Measurements from ENCODE around the gene NFKB1. TPM values are rescaled to one million over a fixed set of nuclear protein-coding genes. Genes with fewer than 3 reads are reported as not detected.

Gene NFKB1
- total and polyA plus RNA-seq, 2 donors (not counting 1 experiment from before 2014, with no cell fraction given) = 32.0 to 88.1 TPM

GRCh38 chr4:102627831-102628523, 126.8 kb downstream of the NFKB1 start:
- Histone ChIP-seq H3K27ac (ENCODE audit: low read length in 2 of 2) (no peak overlapping the region), H4K20me1 (ENCODE audit: control insufficient read depth, insufficient read depth, low read length, poor library complexity, severe bottlenecking) (no peaks in the 10 kb centered on the region), H3K36me3 (replicated peaks in 1 of 2; ENCODE audit: control extremely low read depth in 1 of 2, control insufficient read depth in 1 of 2, extremely low read depth in 1 of 2, insufficient read depth in 2 of 2, low read length in 1 of 2) (peaks cover 0 to 13% of the 10 kb centered on the region in 2 experiments), H2AFZ (ENCODE audit: insufficient read depth, low read depth, low read length, poor library complexity, severe bottlenecking) (no peak overlapping the region), H3K4me1 (ENCODE audit: control insufficient read depth in 2 of 2, insufficient read depth in 2 of 2, low read length in 2 of 2) (peaks cover 3 to 9% of the 10 kb centered on the region in 2 donors), H3K4me2 (replicated peaks; ENCODE audit: low read depth, low read length, poor library complexity, severe bottlenecking) (no peak overlapping the region), H3K9ac (ENCODE audit: low read length) (no peak overlapping the region), H3K9me3 (ENCODE audit: control extremely low read depth in 1 of 3, control insufficient read depth in 2 of 3, insufficient read depth in 1 of 3, low read length in 2 of 3) (no peaks in the 10 kb centered on the region), H3K27me3 (replicated peaks in 1 of 4; ENCODE audit: control extremely low read depth in 1 of 4, control insufficient read depth in 3 of 4, insufficient read depth in 4 of 4, low read length in 3 of 4) (no peaks in the 10 kb centered on the region), H3K4me3 (ENCODE audit: control extremely low read depth in 1 of 5, extremely low read depth in 1 of 5, insufficient read depth in 1 of 5, low read depth in 2 of 5, low read length in 4 of 5) (no peak overlapping the region), H3K79me2 (ENCODE audit: control insufficient read depth, insufficient read depth, low read length) (no peaks in the 10 kb centered on the region)
- intact Hi-C loops (cut with micrococcal nuclease) = no loop called here
- Mint-ChIP-seq H3K4me3 (no peak overlapping the region), H3K9me3 (ENCODE audit: insufficient read depth) (no peaks in the 10 kb centered on the region), H3K4me1 (peaks cover 3% of the 10 kb centered on the region), H3K27me3 (no peaks in the 10 kb centered on the region), H3K27ac (no peak overlapping the region)
- 81% methylated on average over 3 of the region's 3 CpGs for WGBS (ENCODE audit: insufficient coverage)
- ChIA-PET CTCF (interaction anchor here (3.3 kb wide), 1 partner anchor 179 kb away, joined by 18 read pairs; no protein-coding TSS in a partner anchor), POLR2A (no interaction called here)
- TF ChIP-seq EZH2 (IDR thresholded peaks at IDR 0.05; ENCODE audit: borderline replicate concordance, insufficient read depth, low read depth, low read length, poor library complexity, severe bottlenecking) = no peak
- no peak for TF ChIP-seq CTCF (IDR thresholded peaks at IDR 0.05)
- DNase-seq (no peak), ATAC-seq (ENCODE audit: low read depth) (no peak)

GRCh38 chr4:102629673-102630072, 128.5 kb downstream of the NFKB1 start:
- ChIA-PET POLR2A (no interaction called here), CTCF (no interaction called here)
- Histone ChIP-seq H3K9me3 (ENCODE audit: control extremely low read depth in 1 of 3, control insufficient read depth in 2 of 3, insufficient read depth in 1 of 3, low read length in 2 of 3) (no peaks in the 10 kb centered on the region), H2AFZ (ENCODE audit: insufficient read depth, low read depth, low read length, poor library complexity, severe bottlenecking) (no peak overlapping the region), H3K9ac (ENCODE audit: low read length) (no peak overlapping the region), H3K4me3 (ENCODE audit: control extremely low read depth in 1 of 5, extremely low read depth in 1 of 5, insufficient read depth in 1 of 5, low read depth in 2 of 5, low read length in 4 of 5) (no peak overlapping the region), H3K27ac (ENCODE audit: low read length in 2 of 2) (no peak overlapping the region), H3K36me3 (replicated peaks in 1 of 2; ENCODE audit: control extremely low read depth in 1 of 2, control insufficient read depth in 1 of 2, extremely low read depth in 1 of 2, insufficient read depth in 2 of 2, low read length in 1 of 2) (peaks cover 0 to 24% of the 10 kb centered on the region in 2 experiments), H3K4me1 (ENCODE audit: control insufficient read depth in 2 of 2, insufficient read depth in 2 of 2, low read length in 2 of 2) (peaks cover 3 to 9% of the 10 kb centered on the region in 2 donors), H3K27me3 (replicated peaks in 1 of 4; ENCODE audit: control extremely low read depth in 1 of 4, control insufficient read depth in 3 of 4, insufficient read depth in 4 of 4, low read length in 3 of 4) (no peaks in the 10 kb centered on the region), H4K20me1 (ENCODE audit: control insufficient read depth, insufficient read depth, low read length, poor library complexity, severe bottlenecking) (no peaks in the 10 kb centered on the region), H3K79me2 (ENCODE audit: control insufficient read depth, insufficient read depth, low read length) (no peaks in the 10 kb centered on the region), H3K4me2 (replicated peaks; ENCODE audit: low read depth, low read length, poor library complexity, severe bottlenecking) (no peak overlapping the region)
- Mint-ChIP-seq H3K27me3 (no peaks in the 10 kb centered on the region), H3K4me3 (no peak overlapping the region), H3K27ac (no peak overlapping the region), H3K4me1 (peaks cover 3% of the 10 kb centered on the region), H3K9me3 (ENCODE audit: insufficient read depth) (no peaks in the 10 kb centered on the region)
- WGBS (ENCODE audit: insufficient coverage) = 97% methylated on average over 13 of the region's 13 CpGs
- intact Hi-C loops (cut with micrococcal nuclease) = no loop called here
- TF ChIP-seq CTCF (IDR thresholded peaks at IDR 0.05) (no peak), EZH2 (IDR thresholded peaks at IDR 0.05; ENCODE audit: borderline replicate concordance, insufficient read depth, low read depth, low read length, poor library complexity, severe bottlenecking) (no peak)
- no peak for ATAC-seq (ENCODE audit: low read depth)
- no peak for DNase-seq

Measured in B cell (primary cell).